ENCODE data around the gene IL36B.

Gene IL36B

GRCh38 chr2:113021312-113021711, 31.4 kb downstream of the IL36B start:
- FAIRE-seq (no peak), DNase-seq (ENCODE audit: insufficient read length, low spot score) (no peak)
- TF ChIP-seq POLR2AphosphoS5 (IDR thresholded peaks at IDR 0.05; ENCODE audit: low read depth, low read length) (no peak), POU2F2 (IDR thresholded peaks at IDR 0.05; ENCODE audit: low read depth, low read length) (no peak), PAX5 (IDR thresholded peaks at IDR 0.05; ENCODE audit: insufficient read depth, low read length, severe bottlenecking) (no peak), POLR2A (IDR thresholded peaks at IDR 0.05; ENCODE audit: low read depth, low read length) (no peak), TAF1 (IDR thresholded peaks at IDR 0.05; ENCODE audit: low read depth, low read length) (no peak), SPI1 (IDR thresholded peaks at IDR 0.05; ENCODE audit: low read depth, low read length) (peak; percentile 50)

DNA sequence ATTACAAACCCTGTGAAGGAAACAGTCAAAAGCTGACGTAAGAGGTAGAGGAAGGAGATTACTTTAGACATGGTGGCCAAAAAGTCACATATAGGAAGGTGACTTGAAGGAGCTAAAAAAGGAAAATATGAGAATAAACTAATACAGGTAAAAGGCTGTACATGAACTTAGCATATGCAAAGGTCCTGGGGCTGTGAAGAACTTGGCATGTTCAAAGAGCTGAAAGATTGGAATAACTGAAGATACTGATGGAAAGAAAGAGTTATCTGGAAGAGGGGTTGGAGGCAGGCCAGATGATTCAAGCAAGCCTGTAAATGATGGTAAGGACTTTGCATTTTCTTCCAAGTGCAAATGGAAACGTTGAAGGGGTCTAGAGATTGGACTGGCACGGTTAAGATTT, 34.2 kb downstream of the IL36B start:
- no peak for FAIRE-seq
- TF ChIP-seq POU2F2 (IDR thresholded peaks at IDR 0.05; ENCODE audit: low read depth, low read length) = no peak
- TF ChIP-seq PAX5 (IDR thresholded peaks at IDR 0.05; ENCODE audit: insufficient read depth, low read length, severe bottlenecking) = no peak
- TF ChIP-seq SPI1 (IDR thresholded peaks at IDR 0.05; ENCODE audit: low read depth, low read length) = no peak
- no peak for TF ChIP-seq POLR2A (IDR thresholded peaks at IDR 0.05; ENCODE audit: low read depth, low read length)
- no peak for TF ChIP-seq POLR2AphosphoS5 (IDR thresholded peaks at IDR 0.05; ENCODE audit: low read depth, low read length)
- no peak for TF ChIP-seq TAF1 (IDR thresholded peaks at IDR 0.05; ENCODE audit: low read depth, low read length)

GRCh38 chr2:113015655-113016054, 37.0 kb downstream of the IL36B start:
- TF ChIP-seq POLR2A (IDR thresholded peaks at IDR 0.05; ENCODE audit: low read depth, low read length) (no peak), POLR2AphosphoS5 (IDR thresholded peaks at IDR 0.05; ENCODE audit: low read depth, low read length) (no peak), POU2F2 (IDR thresholded peaks at IDR 0.05; ENCODE audit: low read depth, low read length) (no peak), PAX5 (IDR thresholded peaks at IDR 0.05; ENCODE audit: insufficient read depth, low read length, severe bottlenecking) (no peak), TAF1 (IDR thresholded peaks at IDR 0.05; ENCODE audit: low read depth, low read length) (no peak)
- no peak for DNase-seq (ENCODE audit: insufficient read length, low spot score)
- FAIRE-seq = no peak

More for the DNA sequence above, 34.2 kb downstream of the IL36B start:
- no peak for DNase-seq (ENCODE audit: insufficient read length, low spot score)

GRCh38 chr2:113015042-113015441, 37.6 kb downstream of the IL36B start:
- no peak for DNase-seq (ENCODE audit: insufficient read length, low spot score)
- TF ChIP-seq SPI1 (IDR thresholded peaks at IDR 0.05; ENCODE audit: low read depth, low read length) (no peak), TAF1 (IDR thresholded peaks at IDR 0.05; ENCODE audit: low read depth, low read length) (no peak), PAX5 (IDR thresholded peaks at IDR 0.05; ENCODE audit: insufficient read depth, low read length, severe bottlenecking) (no peak), POLR2AphosphoS5 (IDR thresholded peaks at IDR 0.05; ENCODE audit: low read depth, low read length) (no peak), POU2F2 (IDR thresholded peaks at IDR 0.05; ENCODE audit: low read depth, low read length) (no peak), POLR2A (IDR thresholded peaks at IDR 0.05; ENCODE audit: low read depth, low read length) (no peak)
- no peak for FAIRE-seq

DNA sequence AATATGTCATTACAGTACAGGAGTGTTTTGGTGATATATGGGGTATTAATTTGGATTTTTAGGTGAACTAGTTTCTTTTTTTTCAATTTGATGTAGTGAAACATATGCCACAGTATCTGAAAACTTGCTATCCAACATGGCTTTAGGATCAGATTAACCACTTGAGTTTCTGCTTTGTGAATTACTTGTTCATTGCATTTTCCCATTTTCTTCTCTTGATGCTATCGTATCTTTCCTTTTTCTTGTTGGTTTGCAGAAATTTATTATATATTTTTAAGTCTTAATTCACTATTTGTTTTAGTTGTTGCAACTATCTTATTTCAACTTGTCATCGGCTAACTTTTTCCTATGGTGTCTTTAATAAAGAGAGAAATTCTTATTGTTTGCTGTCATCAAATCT, 38.6 kb downstream of the IL36B start:
- DNase-seq (ENCODE audit: insufficient read length, low spot score) = no peak
- no peak for FAIRE-seq
- TF ChIP-seq POLR2AphosphoS5 (IDR thresholded peaks at IDR 0.05; ENCODE audit: low read depth, low read length) (no peak), POLR2A (IDR thresholded peaks at IDR 0.05; ENCODE audit: low read depth, low read length) (no peak), POU2F2 (IDR thresholded peaks at IDR 0.05; ENCODE audit: low read depth, low read length) (no peak), SPI1 (IDR thresholded peaks at IDR 0.05; ENCODE audit: low read depth, low read length) (no peak)

DNA sequence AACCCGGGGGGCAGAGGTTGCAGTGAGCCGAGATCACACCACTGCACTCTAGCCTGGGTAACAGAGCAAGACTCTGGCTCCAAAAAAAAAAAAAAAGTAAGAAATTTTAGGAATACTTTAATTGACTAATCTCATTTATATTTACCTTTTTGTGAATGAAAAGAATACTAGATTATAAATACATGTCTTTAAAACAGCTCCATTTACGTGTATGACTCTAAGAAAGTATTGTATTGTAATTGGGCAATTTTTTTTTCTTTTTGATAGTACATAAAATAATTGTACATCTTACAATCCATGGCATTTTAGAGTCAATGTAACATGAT, 39.4 kb downstream of the IL36B start:
- TF ChIP-seq POLR2AphosphoS5 (IDR thresholded peaks at IDR 0.05; ENCODE audit: low read depth, low read length) = no peak
- no peak for TF ChIP-seq POU2F2 (IDR thresholded peaks at IDR 0.05; ENCODE audit: low read depth, low read length)
- no peak for TF ChIP-seq TAF1 (IDR thresholded peaks at IDR 0.05; ENCODE audit: low read depth, low read length)
- TF ChIP-seq PAX5 (IDR thresholded peaks at IDR 0.05; ENCODE audit: insufficient read depth, low read length, severe bottlenecking) = no peak
- no peak for TF ChIP-seq SPI1 (IDR thresholded peaks at IDR 0.05; ENCODE audit: low read depth, low read length)
- DNase-seq (ENCODE audit: insufficient read length, low spot score) (no peak), FAIRE-seq (no peak)

DNA sequence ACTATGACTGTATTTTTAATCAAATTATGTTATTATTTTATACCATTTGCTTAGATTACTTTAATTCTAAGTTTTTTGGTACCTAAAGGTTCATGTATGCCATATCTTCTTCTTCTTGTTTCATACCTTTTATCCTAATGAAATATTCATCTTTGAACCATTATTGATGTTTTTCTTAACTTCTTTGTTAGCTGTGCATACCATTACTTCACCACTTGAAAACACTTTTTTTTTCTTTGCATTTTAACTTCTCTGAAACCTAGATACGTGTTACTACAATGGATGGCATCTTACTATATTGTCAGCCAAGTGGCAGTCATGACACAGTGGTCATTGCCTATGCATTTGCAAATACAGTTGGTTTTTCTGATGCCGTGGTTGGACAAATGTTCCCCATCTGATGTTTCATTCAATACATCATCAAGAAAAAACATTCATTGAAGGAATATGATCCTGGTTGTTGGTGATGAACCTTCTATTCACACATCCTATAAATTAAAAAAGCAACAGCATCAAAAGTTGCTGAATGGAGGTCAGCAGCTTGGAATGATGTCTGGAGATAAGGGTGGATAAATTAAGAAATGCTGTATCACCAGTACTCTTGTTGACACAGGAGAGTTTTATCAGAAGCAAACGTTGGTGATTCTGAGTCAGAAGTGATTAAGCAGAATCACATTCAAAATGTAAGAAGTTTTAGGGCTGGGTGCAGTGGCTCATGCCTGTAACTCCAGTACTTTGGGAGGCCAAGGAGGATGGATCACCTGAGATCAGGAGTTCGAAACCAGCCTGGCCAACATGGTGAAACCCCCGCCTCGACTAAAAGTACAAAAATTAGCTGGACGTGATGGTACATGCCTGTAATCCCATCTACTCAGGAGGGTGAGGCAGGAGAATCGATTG, 40.0 kb downstream of the IL36B start:
- no peak for TF ChIP-seq TAF1 (IDR thresholded peaks at IDR 0.05; ENCODE audit: low read depth, low read length)
- no peak for TF ChIP-seq SPI1 (IDR thresholded peaks at IDR 0.05; ENCODE audit: low read depth, low read length)
- TF ChIP-seq POLR2AphosphoS5 (IDR thresholded peaks at IDR 0.05; ENCODE audit: low read depth, low read length) = no peak
- no peak for TF ChIP-seq POU2F2 (IDR thresholded peaks at IDR 0.05; ENCODE audit: low read depth, low read length)
- no peak for TF ChIP-seq POLR2A (IDR thresholded peaks at IDR 0.05; ENCODE audit: low read depth, low read length)
- TF ChIP-seq PAX5 (IDR thresholded peaks at IDR 0.05; ENCODE audit: insufficient read depth, low read length, severe bottlenecking) = no peak
- DNase-seq (ENCODE audit: insufficient read length, low spot score) (no peak), FAIRE-seq (no peak)

DNA sequence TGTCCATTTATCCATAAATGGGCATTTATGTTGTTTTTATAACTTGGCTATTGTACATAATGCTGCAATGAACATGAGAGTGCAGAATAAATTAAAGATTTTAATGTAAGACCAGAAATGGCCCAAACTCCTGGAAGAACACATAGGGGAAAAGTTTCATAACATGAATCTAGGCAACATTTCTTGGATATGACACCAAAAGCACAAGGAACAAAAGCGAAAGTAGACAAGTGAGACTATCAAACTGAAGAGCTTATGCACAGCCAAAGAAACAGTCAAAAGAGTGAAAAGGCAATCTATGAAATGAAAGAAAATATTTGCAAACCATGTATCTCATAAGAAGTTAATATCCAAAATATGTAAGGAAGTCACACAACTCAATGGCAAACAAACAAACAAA, 41.6 kb downstream of the IL36B start:
- DNase-seq (ENCODE audit: insufficient read length, low spot score) = no peak
- FAIRE-seq = no peak
- no peak for TF ChIP-seq TAF1 (IDR thresholded peaks at IDR 0.05; ENCODE audit: low read depth, low read length)
- no peak for TF ChIP-seq PAX5 (IDR thresholded peaks at IDR 0.05; ENCODE audit: insufficient read depth, low read length, severe bottlenecking)
- TF ChIP-seq POLR2A (IDR thresholded peaks at IDR 0.05; ENCODE audit: low read depth, low read length) = no peak
- no peak for TF ChIP-seq SPI1 (IDR thresholded peaks at IDR 0.05; ENCODE audit: low read depth, low read length)

GRCh38 chr2:113010088-113010487, 42.6 kb downstream of the IL36B start:
- no peak for DNase-seq (ENCODE audit: insufficient read length, low spot score)
- FAIRE-seq = no peak
- no peak for TF ChIP-seq SPI1 (IDR thresholded peaks at IDR 0.05; ENCODE audit: low read depth, low read length)
- TF ChIP-seq POLR2A (IDR thresholded peaks at IDR 0.05; ENCODE audit: low read depth, low read length) = no peak
- no peak for TF ChIP-seq POU2F2 (IDR thresholded peaks at IDR 0.05; ENCODE audit: low read depth, low read length)
- TF ChIP-seq PAX5 (IDR thresholded peaks at IDR 0.05; ENCODE audit: insufficient read depth, low read length, severe bottlenecking) = no peak
- no peak for TF ChIP-seq TAF1 (IDR thresholded peaks at IDR 0.05; ENCODE audit: low read depth, low read length)
- TF ChIP-seq POLR2AphosphoS5 (IDR thresholded peaks at IDR 0.05; ENCODE audit: low read depth, low read length) = no peak

DNA sequence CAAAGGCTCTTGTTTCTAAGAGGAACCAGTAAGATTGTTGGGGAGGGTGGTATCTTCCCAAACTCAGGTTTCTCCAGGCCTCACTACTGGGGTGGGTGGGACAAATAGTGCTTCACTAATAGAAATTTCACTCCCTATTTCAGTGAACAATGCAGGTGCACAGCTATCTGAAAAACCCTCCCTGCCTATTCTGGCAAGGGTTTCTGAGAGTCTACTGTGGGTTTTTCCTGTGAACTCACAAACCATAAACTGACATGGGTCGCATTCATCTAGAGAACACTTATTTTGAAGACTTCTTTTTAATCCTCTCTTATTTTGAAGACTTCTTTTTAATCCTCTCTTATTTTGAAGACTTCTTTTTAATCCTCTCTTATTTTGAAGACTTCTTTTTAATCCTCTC, 43.0 kb downstream of the IL36B start:
- DNase-seq (ENCODE audit: insufficient read length, low spot score) (no peak), FAIRE-seq (no peak)
- TF ChIP-seq TAF1 (IDR thresholded peaks at IDR 0.05; ENCODE audit: low read depth, low read length) (no peak), POLR2AphosphoS5 (IDR thresholded peaks at IDR 0.05; ENCODE audit: low read depth, low read length) (no peak), SPI1 (IDR thresholded peaks at IDR 0.05; ENCODE audit: low read depth, low read length) (no peak), PAX5 (IDR thresholded peaks at IDR 0.05; ENCODE audit: insufficient read depth, low read length, severe bottlenecking) (no peak), POU2F2 (IDR thresholded peaks at IDR 0.05; ENCODE audit: low read depth, low read length) (no peak), POLR2A (IDR thresholded peaks at IDR 0.05; ENCODE audit: low read depth, low read length) (no peak)
